Measurements from ENCODE around the gene PPP1R12B. TPM values are rescaled to one million over a fixed set of nuclear protein-coding genes. Genes with fewer than 3 reads are reported as not detected.

Gene PPP1R12B
- total and polyA plus RNA-seq, 2 experiments from 2014 or later = 8.1 to 15.0 TPM

DNA sequence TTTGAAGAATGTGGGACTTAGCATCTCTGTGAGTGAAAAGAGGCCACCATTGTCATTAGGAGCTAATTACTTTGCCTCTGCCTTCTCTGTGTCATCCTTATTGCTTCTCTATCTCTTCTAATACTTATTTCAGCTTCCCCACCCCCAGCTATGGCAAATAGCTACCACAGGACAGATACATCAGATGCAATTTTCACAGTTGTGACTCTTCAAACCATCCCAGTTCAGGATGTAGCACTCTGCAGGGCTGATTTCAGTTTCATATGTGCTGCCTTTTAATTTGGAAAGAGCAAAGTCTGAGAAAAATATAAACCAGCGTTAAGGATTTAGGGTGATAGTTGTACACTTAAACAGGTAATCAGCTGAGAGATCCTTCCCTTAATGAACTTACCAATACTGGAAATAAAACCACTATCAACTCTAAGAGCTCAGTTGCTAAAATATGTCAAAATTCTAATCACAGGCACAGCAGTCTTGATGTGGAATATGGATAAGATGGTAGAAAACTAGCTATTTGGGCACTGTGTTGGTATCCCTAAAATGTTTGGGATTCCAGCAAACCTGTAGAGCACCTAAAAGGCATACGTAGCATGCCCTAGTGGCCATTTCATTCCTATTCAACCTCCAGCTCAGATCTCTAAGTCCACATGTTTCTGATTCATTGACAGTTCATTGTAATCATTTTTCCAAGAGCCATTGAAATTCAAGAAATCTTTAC is 213.4 kb downstream of the PPP1R12B start:
- H3K4me1 ChIP-seq (ENCODE audit: insufficient read depth) = no peaks in the 10 kb centered on the region
- H3K27ac ChIP-seq = no peak overlapping the region
- no peaks in the 10 kb centered on the region for H3K36me3 ChIP-seq (replicated peaks; ENCODE audit: insufficient read depth, low read depth)
- H2AFZ ChIP-seq = no peak overlapping the region
- 90% methylated on average over 2 of the region's 2 CpGs for WGBS (ENCODE audit: low lambda C conversion rate, missing lambda C conversion rate)
- no peaks in the 10 kb centered on the region for H3K79me2 ChIP-seq
- no peaks in the 10 kb centered on the region for H3K27me3 ChIP-seq
- no peaks in the 10 kb centered on the region for H3K9me3 ChIP-seq (ENCODE audit: low read depth)
- no peak for DNase-seq (ENCODE audit: low spot score)
- no peak overlapping the region for H3K4me2 ChIP-seq
- no peaks in the 10 kb centered on the region for H3K9me2 ChIP-seq (replicated peaks; ENCODE audit: insufficient read depth)
- no peak for TF ChIP-seq EZH2phosphoT487 (IDR thresholded peaks at IDR 0.05; ENCODE audit: low read depth, severe bottlenecking, unreplicated experiment)
- TF ChIP-seq CTCF (IDR thresholded peaks at IDR 0.05; ENCODE audit: poor library complexity) = peak; percentile 7
- no peak overlapping the region for H3K4me3 ChIP-seq
- H4K20me1 ChIP-seq (ENCODE audit: insufficient read depth, poor library complexity, severe bottlenecking) = no peaks in the 10 kb centered on the region

DNA sequence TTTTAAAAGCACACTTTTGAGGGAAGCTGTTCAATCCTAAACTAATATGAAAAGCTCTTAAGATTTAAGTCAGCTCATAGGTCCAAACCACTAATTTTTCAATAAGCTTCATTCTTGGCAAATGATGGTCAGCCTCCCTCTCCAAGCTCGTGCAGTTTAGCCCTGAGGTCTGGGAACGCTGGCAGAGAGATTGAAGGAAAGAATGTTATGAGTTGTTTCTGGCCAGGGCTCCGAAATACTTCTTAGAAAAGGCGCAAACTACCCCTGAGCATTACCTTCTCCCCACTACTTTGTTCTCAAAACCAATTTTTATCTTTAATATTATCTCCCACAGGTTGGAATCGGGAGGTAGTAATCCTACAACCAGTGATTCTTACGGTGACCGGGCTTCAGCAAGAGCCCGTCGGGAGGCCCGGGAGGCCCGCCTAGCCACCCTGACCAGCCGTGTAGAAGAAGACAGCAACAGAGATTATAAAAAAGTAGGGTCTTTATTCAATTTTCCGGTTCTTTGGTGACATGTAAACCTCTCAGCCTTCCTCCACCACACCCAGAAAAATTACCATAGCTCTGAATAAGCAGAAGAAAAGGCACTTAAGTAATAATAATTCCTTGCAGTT is 214.1 kb downstream of the PPP1R12B start:
- Histone ChIP-seq H3K4me2 (no peak overlapping the region), H3K79me2 (no peaks in the 10 kb centered on the region), H3K36me3 (replicated peaks; ENCODE audit: insufficient read depth, low read depth) (no peaks in the 10 kb centered on the region), H3K27me3 (no peaks in the 10 kb centered on the region), H2AFZ (no peak overlapping the region), H3K27ac (no peak overlapping the region), H3K9me2 (replicated peaks; ENCODE audit: insufficient read depth) (no peaks in the 10 kb centered on the region), H4K20me1 (ENCODE audit: insufficient read depth, poor library complexity, severe bottlenecking) (no peaks in the 10 kb centered on the region), H3K4me1 (ENCODE audit: insufficient read depth) (no peaks in the 10 kb centered on the region), H3K4me3 (no peak overlapping the region), H3K9me3 (ENCODE audit: low read depth) (no peaks in the 10 kb centered on the region)
- no peak for DNase-seq (ENCODE audit: low spot score)
- TF ChIP-seq EZH2 (IDR thresholded peaks at IDR 0.05; ENCODE audit: borderline replicate concordance) (no peak), CTCF (IDR thresholded peaks at IDR 0.05; ENCODE audit: poor library complexity) (no peak), EZH2phosphoT487 (IDR thresholded peaks at IDR 0.05; ENCODE audit: low read depth, severe bottlenecking, unreplicated experiment) (no peak)
- 87% methylated on average over 13 of the region's 13 CpGs for WGBS (ENCODE audit: low lambda C conversion rate, missing lambda C conversion rate)

DNA sequence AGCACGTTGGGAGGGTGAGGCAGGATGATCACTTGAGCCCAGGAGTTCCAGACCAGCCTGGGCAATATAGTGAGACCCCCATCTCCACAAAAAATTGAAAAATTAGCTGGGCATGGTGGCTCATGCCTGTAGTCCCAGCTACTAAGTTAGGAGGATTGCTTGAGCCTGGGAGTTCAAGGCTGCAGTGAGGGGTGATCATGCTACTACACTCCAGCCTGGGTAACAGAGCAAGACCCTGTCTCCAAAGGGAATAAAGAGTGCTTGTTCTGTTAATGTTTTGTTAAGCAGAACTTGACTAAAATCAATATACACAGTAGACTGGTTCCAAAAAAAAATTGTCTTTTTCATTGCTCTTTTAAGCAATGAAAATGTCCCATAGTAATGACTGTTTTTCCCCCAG is 215.3 kb downstream of the PPP1R12B start:
- H3K27ac ChIP-seq = no peak overlapping the region
- no peaks in the 10 kb centered on the region for H3K36me3 ChIP-seq (replicated peaks; ENCODE audit: insufficient read depth, low read depth)
- H3K9me3 ChIP-seq (ENCODE audit: low read depth) = no peaks in the 10 kb centered on the region
- H3K27me3 ChIP-seq = no peaks in the 10 kb centered on the region
- H3K79me2 ChIP-seq = no peaks in the 10 kb centered on the region
- no peak overlapping the region for H3K4me2 ChIP-seq
- H4K20me1 ChIP-seq (ENCODE audit: insufficient read depth, poor library complexity, severe bottlenecking) = no peaks in the 10 kb centered on the region
- no peak overlapping the region for H3K4me3 ChIP-seq
- no peaks in the 10 kb centered on the region for H3K9me2 ChIP-seq (replicated peaks; ENCODE audit: insufficient read depth)
- TF ChIP-seq CTCF (IDR thresholded peaks at IDR 0.05; ENCODE audit: poor library complexity) (no peak), EZH2phosphoT487 (IDR thresholded peaks at IDR 0.05; ENCODE audit: low read depth, severe bottlenecking, unreplicated experiment) (no peak), EZH2 (IDR thresholded peaks at IDR 0.05; ENCODE audit: borderline replicate concordance) (no peak)
- WGBS (ENCODE audit: low lambda C conversion rate, missing lambda C conversion rate) = 94% methylated on average over 1 of the region's 1 CpG
- DNase-seq (ENCODE audit: low spot score) = no peak
- peaks cover 4% of the 10 kb centered on the region for H3K4me1 ChIP-seq (ENCODE audit: insufficient read depth)
- no peak overlapping the region for H2AFZ ChIP-seq
